ENCODE data around the gene IL15RA. TPM values are rescaled to one million over a fixed set of nuclear protein-coding genes. Genes with fewer than 3 reads are reported as not detected.
"Not testable (repeated sequence)": the region's sequence is repeated elsewhere in the genome, so short reads cannot be mapped to it uniquely, and the experiment has no call there.

Gene IL15RA
- total RNA-seq, 1 donor from 2014 or later: 31.2 TPM

DNA sequence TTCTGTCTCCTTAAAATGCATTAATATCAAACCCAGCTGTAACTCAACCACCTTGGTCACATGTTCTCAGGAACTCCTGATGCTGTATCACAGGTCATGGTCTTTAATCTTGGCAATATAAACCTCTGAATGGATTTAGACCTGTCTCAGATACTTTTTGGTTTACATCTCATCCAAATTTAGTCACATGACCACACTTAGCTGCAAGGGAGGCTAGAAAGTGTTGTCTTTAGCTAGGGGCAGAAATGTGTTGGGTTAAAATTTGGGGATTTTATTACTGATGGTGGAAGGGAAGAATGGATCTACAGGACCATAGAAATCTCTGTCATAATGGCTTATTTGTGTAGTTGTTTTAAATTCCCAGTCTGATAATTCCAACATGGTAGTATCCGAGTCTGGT lies 29.6 kb upstream of the IL15RA start:
- intact Hi-C loops (cut with micrococcal nuclease): no loop called here

DNA sequence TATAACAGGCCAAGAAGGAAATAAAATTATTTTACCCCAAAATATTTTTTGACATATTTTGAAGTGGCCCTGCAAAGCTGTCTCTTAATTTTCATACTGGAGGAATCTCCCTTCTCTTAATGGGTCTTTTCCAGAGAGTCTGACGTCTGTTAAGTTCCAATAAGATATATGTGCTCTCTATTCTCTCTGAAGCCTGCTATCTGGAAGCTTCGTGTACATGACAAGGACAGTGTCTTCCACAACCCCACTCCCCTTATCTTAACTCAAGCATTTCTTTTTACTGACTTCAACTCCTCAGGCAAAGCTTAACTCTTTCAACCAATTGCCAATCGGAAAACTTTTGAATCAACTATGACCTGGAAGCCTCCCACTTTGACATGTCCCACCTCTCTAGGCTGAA lies 29.2 kb upstream of the IL15RA start:
- intact Hi-C loops (cut with micrococcal nuclease): no loop called here

DNA sequence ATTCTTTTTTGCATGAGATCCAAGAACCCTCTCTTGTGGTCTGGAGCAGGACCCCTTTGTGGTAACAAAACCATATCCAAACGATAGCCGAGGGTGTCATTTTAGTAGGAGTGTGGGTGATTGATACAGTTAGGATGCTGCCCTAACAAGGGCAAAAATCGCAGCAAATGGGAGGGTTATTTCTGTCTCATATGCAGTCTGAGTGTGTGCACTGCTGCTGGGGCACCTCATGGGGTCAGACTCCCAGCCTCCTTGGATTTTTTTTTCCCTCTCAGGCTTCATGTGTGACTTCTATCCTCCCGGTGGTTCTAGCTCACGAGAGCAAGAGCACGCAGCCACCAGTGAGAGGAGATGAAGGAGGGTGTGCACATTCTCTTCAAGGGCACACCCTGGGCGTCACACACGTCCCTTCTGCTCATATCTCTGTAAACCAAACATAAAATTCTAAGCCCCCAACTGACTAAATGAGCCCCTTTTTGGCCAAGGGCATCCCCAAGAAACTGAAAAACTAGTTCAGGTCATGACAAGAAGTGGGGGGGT lies 28.6 kb upstream of the IL15RA start:
- intact Hi-C loops (cut with micrococcal nuclease): no loop called here

DNA sequence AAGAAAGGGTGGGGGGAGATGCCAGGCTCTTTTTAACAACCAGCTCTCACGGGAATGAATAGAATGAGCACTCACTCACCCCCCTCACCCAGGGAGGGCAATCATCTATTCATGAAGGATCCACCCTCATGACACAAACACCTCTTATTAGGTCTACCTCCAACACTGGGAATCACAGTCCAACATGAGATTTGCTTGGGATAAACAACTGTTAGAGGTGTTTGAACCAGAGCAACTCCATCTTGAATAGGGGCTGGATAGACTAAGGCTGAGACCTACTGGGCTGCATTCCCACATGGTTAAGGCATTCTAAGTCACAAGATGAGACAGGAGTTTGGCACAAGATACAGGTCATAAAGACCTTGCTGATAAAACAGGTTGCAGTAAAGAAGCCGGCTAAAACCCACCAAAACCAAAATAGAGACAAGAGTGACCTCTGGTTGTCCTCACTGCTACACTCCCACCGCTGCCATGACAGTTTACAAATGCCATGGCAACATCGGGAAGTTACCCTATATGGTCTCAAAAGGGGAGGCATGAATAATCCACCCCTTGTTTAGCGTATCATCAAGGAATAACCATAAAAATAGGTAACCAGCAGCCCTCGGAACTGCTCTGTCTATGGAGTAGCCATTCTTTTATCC lies 27.9 kb upstream of the IL15RA start:
- intact Hi-C loops (cut with micrococcal nuclease): not testable (repeated sequence)

DNA sequence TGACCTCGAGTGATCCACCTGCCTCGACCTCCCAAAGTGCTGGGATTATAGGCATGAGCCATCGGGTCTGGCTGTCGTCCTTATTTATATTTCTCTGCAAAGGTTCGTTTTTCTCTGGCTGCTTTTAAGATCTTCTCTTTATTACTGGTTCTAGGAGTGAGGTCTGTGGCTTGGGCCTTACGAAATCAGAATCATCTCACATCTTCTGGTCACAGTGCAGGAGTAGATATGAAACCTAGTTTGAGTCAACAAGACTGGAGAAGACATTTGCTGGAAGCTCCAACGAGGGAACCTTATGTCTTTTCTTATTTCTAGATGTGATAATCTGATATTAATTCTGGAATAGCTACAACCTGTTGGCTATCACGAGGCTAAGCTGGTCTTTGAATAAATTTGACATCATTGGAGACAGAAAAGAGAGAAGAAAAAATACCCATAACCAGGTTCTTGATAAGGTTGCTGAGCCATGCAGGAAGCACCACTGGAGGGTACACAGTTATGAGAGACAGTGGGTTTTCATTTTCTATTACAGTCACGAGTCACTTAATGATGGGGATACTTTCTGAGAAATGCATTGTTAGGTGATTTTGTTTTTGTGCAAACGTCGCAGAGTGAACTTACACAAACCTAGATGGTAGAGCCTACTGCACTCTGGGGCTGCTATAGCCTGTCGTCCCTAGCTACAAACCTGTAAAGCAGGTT lies 25.6 kb upstream of the IL15RA start:
- intact Hi-C loops (cut with micrococcal nuclease): no loop called here

DNA sequence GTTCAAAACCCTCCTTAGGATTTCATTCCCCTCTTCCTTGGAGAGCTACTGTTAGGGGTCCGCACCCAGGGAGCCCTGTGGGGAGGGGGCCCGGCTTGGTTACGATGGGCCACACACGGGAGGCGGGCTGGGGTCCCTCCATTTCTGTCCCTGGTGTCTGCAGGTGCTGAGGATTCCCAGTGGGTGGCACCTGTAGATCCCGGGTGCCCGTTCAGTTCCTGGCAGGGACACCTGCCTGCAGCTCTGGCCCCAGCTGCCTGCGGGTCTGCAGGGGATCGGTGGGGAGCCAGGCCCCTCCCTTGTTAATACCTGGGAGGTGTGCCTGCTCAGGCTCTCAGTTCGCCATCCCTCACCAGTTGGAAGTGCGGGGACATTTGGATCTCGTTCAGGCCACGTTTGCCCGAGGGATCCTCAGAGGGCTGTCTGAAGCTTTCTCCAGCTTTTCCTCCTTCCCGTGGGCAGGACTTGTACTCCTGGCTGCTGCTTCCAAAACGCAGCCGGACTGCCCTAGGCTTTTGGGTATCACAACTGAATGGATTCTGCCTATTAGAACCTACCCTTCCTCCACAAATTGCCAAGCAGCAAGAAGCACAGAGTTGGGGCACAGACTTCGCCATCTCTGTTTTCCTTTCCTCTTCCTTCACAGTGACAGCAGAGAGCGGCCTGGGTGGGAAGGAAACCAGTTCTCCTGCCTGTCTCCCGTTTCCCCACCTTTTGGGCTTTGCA lies 22.3 kb upstream of the IL15RA start:
- intact Hi-C loops (cut with micrococcal nuclease): no loop called here

DNA sequence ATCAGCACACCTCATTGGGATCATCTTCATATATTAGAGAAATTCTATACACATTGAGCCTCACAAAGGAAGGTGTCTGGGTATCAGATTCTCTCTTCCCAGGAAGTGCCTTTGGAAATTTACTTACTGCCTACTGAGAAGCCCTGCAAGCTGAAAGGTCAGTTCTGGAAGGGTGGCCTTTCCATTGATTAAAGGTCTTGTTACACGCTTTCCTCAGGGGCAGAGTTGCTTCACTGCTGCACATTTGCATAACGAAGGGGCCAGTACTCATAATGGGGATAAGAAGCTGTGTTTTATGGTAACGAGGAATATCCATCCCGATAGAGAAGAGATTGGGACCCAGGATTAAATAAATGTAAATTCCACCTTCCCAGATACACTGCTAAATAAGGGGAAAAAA lies 19.4 kb upstream of the IL15RA start:
- intact Hi-C loops (cut with micrococcal nuclease): no loop called here

DNA sequence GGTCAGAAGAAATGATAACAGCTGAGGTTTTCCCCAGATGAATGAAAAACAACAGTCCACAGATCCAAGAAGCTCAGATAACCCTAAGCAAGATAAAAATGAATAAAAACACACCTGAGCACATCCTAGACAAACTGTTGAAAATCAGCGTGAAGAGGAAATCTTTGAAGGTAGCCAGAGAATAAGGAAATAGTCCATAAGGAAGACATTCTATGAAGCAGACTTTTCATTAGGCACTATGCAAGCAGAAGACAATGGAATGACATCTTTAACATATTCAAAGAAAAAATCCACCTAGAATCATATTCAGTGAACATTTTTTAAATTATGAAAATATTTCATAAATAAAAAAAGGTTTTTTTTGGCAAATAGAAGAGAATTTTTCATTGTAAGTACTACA lies 15.1 kb upstream of the IL15RA start:
- intact Hi-C loops (cut with micrococcal nuclease): no loop called here

DNA sequence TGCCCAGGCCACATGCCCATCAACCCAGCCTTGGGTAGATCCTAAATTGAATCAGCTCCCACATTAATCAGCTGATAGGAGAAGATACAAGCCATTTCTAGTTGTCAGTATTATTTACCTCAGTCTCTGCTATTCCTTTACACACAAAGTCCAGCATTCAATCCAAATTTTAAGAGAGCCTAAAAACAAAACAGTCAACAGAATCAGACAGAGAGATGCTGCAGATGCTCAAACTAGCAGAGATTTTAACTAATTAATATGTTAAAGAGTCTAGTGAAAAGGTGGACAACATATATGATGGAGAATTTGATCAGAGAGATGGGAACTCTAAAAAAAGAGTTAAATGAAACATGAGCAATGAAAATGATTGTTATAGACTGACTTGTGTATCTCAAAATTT lies 14.4 kb upstream of the IL15RA start:
- intact Hi-C loops (cut with micrococcal nuclease): no loop called here

DNA sequence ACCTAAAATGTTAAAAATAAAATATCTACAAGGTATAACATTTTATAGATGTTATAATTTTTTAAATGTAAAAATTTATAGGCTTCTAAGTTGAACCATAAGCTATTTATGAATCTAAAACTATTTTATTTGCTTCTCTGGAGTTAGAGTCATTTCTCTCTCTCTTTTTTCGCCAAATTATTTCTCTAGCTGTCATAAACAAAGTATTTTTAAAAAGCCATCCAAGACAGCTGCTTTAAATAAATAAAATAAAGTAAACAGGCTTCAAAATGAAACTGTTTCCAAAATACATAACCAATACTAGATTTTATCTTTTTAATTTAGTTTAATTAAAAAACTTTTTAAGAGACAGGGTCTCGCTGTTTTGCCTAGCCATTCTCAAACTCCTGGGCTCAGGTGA lies 12.4 kb upstream of the IL15RA start:
- intact Hi-C loops (cut with micrococcal nuclease): no loop called here

DNA sequence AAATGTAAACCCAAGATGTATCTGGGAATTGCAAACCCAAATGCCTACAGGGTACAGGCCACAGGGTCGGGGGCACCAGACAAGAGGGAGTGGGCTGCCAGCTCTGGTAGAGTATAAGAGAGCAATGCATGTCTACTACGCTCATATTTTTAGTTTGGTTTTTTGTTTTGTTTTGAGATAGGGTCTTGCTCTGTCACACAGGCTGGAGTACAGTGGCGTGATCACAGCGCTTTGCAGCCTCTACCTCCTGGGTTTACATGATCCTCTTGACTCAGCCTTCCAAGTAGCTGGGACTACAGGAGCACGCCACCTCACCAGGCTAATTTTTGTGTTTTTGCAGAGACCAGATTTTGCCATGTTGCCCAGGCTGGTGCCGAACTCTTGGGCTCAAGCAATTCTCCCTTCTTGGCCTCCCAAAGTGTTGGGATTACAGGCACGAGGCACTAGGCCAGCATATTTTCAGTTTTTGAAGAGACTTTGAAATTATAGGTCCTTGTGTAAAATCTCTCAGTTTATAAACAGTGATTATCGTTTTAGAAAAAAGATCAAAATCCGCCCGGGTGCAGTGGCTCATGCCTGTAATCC lies 11.1 kb upstream of the IL15RA start:
- intact Hi-C loops (cut with micrococcal nuclease): no loop called here

DNA sequence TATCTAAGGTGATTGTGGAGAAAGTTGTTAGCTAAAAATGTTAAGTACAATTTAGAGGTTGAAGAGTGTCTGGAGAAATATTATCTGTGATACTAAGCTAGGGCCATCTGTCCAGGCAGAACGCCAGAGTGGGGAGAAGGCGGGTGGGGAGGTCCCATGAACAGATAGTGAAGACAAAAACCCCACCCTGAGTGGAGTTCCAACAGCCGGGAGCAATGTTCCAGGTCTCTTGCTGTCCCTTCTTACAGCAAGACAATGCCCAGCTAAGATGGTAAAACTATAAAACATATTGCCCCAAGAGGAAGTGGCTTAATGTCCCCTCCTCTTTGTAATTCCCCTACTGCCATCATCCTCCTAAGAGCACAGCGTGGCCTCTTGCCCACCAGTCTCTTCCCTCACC lies 10.4 kb upstream of the IL15RA start:
- intact Hi-C loops (cut with micrococcal nuclease): no loop called here

DNA sequence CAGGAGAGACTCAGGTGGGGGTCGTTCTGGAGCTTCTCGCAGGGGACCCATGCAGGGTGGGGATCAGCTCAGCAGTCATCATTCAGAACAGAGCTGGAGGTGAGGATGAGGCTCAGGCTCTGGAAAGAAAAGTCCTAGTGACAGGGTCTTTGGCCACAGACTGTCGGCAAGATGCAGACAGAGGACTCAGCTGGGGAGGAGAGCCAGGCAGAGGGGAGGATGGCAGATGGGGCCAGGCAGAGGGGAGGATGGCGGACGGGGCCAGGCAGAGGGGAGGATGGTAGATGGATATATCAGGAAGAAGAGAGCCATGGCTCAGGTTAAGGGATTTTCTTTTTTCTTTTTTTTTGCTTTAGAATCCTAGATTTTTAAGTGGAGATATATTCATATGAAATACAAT lies 7.7 kb upstream of the IL15RA start:
- intact Hi-C loops (cut with micrococcal nuclease): no loop called here

DNA sequence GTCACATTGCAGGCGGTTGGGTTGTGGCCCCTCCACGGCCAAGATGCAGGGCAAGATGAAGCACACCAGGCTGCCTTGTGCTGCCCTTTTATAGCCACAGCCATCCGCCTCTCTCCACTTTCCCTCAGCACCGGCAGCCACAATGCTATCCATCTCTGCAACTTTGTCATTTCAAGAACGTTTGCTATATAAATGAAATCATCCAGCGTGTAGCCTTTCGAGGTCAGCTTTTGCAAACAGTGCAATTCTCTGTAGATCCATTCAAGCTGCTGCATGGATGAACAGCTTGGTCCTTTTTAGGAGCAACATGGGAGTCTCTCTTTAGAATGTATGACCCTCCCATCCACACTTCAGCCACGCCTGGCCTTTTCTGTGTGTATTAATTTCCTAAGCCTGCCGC lies 6.4 kb upstream of the IL15RA start:
- intact Hi-C loops (cut with micrococcal nuclease): no loop called here

DNA sequence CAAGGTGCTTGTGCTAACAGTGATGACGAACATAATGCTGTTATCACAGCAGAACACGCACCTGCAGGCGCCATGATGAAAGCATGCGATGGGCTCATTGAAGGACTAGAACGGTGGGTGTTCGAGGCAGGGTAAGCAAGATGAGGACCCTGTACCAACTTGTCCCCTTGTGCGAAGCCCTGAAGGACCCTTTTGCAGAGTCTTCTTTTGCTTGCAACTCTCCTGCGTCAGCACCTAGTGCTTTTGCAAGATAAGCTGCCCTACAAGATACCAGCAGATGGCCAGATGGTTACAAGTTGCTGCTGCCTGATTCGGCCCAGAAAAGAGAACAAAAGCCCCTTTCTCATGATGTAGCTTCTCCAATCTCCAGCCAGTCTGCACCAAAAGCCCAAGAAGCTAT lies 4.2 kb upstream of the IL15RA start:
- intact Hi-C loops (cut with micrococcal nuclease): no loop called here

DNA sequence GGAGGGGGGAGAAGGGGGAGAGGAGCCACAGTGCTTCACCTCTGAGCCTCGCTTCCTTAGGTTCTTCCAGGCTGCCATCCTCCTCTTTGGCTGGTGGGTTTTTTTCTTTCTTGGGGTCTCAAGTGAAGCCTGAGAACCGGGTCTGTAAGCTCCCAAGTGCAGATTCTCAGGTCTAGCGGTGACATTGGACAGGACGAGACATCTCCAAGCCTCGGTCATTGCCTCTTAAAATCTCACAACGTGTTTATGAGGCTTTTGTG lies 817 bp upstream of the IL15RA start:
- intact Hi-C loops (cut with micrococcal nuclease): loop anchor here (5.0 to 10.0 kb wide), 4 partner anchors 266 to 683 kb away; partner anchors contain the start of gene PRKCQ

DNA sequence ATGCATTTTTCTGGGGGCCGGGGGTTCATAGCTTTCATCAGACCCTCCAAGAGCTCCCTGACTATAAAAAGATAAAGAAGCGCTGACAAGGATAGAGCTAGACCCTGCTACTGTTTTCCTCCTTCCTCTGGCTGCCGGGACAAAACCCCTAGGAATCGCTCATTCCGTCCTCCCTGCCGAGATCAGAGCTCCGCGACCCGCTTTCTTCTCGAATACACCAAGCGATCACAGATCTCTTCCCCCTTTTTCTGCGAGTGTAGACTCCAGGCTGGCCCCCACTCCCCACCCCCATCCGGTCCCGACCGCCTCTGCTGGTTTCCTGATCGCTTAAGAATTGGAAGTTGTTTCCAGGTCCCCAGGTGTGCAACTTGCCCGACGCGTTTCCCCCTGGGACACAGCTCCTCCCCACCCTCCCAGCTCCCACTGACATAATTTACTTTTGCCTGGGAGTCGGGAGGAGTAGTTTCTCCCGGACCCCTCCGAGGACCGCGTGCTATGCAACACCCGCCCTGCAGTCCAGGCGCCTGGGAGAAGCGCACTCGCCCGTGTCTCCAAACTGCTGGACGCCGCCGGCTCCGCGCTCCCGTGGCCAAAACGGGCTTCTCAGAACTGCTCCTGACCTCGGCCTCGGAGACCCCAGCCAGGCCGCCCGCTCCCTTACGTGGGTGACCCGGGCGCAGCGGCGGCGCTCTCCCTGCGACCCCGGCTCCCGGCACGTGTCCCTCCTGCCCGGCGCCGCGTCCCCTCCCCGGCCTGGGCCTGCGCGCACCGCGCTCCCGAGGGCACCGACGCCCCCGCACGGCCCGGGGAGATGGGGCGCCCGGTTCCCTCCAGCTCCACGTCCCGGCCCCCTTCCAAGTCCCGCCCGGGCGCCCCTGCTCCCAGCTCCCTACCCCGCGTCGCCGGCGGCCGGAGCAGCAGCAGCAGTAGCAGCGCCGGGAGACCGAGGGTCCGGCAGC lies 552 bp downstream of the IL15RA start:
- intact Hi-C loops (cut with micrococcal nuclease): loop anchor here (1.0 to 10.0 kb wide), 15 partner anchors 38 to 682 kb away; partner anchors contain the start of genes FBH1, GDI2, IL2RA and PRKCQ

DNA sequence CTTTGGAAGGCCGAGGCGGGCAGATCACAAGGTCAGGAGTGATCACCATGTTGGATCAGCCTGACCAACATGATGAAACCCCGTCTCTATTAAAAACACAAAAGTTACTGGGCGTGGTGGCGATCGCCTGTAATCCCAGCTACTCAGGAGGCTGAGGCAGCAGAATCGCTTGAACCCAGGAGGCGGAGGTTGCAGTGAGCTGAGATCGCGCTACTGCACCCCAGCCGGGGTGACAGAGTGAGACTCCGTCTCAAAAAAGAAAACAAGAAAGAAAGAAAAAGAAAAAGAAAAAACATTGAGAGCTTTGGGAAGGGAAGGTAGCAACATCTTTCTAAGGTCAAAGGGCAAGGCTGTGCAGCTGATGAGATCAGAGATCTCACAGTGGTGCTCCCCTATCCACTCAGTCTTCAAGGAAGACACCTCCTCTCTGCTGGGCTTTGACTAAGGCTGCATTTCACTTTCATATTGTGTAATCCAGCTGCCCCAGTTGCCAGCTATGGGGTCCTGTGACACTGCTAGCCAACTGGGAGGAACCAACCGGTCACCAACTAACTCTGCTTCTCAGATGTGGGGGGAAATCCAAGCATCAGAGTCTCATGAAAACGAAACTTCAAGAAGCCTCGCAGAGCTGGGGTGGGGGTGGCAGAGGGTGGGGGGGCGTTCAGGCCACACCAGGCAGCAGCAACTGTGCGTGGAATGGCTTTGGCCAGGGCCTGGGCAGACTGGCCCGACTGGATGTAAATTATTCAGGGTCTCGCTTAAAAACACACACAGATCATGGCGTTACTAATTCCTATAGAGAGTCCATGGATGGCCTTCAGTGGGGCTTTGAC lies 1.5 kb downstream of the IL15RA start:
- intact Hi-C loops (cut with micrococcal nuclease): loop anchor here (1.0 to 10.0 kb wide), 13 partner anchors 38 to 681 kb away; partner anchors contain the start of genes FBH1, GDI2 and PRKCQ

DNA sequence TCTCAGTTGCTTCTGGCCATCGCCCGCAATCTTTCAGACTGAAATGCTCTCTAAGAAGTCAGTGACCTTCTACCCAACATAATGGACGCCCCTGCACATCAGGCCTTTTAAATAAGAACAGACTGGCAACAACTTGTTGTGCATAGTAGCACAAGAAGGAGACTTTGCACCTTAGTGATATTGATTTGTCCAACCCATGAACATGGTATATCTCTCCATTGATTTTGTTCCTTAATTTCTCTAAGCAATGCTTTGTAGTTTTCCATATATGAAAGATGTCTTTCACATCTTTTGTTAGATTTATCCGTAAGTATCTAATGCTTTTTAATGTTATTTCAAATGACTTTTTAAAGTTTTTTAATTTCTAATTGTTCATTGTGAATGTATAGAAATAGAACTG lies 4.3 kb downstream of the IL15RA start:
- intact Hi-C loops (cut with micrococcal nuclease): loop anchor here (10.0 kb wide), 3 partner anchors 528 to 678 kb away; partner anchors contain the start of gene PRKCQ

DNA sequence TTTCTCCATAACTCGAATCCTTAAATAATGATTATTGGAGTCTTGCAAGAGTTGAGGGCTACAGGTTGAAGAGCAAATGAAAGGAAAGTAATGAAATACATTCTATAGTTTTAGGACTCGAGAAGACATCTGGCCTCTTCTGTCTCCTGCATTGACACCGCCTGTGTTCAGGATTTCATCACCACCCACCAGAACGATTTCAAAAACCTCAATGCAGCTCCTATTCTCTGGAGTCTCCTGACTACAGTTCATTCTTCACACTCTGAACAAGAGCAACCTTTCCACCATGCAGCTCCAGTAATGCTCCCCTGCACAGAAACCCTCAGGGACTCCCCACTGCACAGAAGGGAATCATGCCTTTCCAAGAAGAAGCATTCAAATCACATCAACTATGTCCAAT lies 5.5 kb downstream of the IL15RA start:
- intact Hi-C loops (cut with micrococcal nuclease): loop anchor here (10.0 kb wide), 3 partner anchors 527 to 677 kb away; partner anchors contain the start of gene PRKCQ
